Mucosa of rectum (tissue), 2 donors: ENCODE data around the gene PNRC2.
"Not testable (repeated sequence)": the region's sequence is repeated elsewhere in the genome, so short reads cannot be mapped to it uniquely, and the experiment has no call there.

Experiments used
- H3K27ac ChIP-seq, 2 donors: one replicate each; pipeline ENCODE4 v1.7.0; 2013; ENCODE audit warnings: inconsistent platforms in 2 of 2, low read depth in 2 of 2, low read length in 2 of 2
- H3K27me3 ChIP-seq, 2 donors: one replicate each; pipeline ENCODE4 v1.7.0; 2013; ENCODE audit warnings: low read length in 2 of 2; ENCODE audit not compliant: control insufficient read depth in 2 of 2, insufficient read depth in 2 of 2
- H3K36me3 ChIP-seq, 2 donors: one replicate each; pipeline ENCODE4 v1.7.0; 2013; ENCODE audit warnings: low read length in 2 of 2; ENCODE audit not compliant: control insufficient read depth in 2 of 2, insufficient read depth in 2 of 2
- H3K4me1 ChIP-seq, 2 donors: one replicate each; pipeline ENCODE4 v1.7.0; 2013; ENCODE audit warnings: low read length in 2 of 2, mild to moderate bottlenecking in 1 of 2; ENCODE audit not compliant: control insufficient read depth in 2 of 2, insufficient read depth in 2 of 2
- H3K4me3 ChIP-seq, 2 donors: one replicate each; pipeline ENCODE4 v1.7.0; 2013; ENCODE audit warnings: low read length in 2 of 2
- H3K9ac ChIP-seq, 2 donors: one replicate each; pipeline ENCODE4 v1.7.0; 2013; ENCODE audit warnings: low read length in 2 of 2, low read depth in 1 of 2, mild to moderate bottlenecking in 1 of 2
- H3K9me3 ChIP-seq, 2 donors: one replicate each; pipeline ENCODE4 v1.7.0; 2013; ENCODE audit warnings: low read length in 2 of 2; ENCODE audit not compliant: control insufficient read depth in 2 of 2
- donor health status: healthy.
- donor health status: Normal muscosa, but diverticular disease.

The PNRC2 gene

DNA sequence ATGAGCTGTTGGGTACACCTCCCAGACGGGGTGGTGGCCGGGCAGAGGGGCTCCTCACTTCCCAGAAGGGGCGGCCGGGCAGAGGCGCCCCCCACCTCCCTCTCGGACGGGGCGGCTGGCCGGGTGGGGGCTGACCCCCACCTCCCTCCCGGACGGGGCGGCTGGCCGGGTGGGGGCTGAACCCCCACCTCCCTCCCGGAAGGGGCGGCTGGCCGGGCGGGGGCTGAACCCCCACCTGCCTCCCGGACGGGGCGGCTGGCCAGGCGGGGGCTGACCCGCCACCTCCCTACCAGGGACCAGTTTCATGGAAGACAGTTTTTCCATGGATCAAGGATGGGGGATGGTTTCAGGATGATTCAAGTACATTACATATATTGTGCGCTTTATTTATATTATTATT lies 27.4 kb downstream of the PNRC2 start:
- H3K9me3 ChIP-seq, H3K36me3 ChIP-seq, H3K4me1 ChIP-seq, H3K9ac ChIP-seq, H3K27me3 ChIP-seq, H3K4me3 ChIP-seq, H3K27ac ChIP-seq: not testable (repeated sequence)

DNA sequence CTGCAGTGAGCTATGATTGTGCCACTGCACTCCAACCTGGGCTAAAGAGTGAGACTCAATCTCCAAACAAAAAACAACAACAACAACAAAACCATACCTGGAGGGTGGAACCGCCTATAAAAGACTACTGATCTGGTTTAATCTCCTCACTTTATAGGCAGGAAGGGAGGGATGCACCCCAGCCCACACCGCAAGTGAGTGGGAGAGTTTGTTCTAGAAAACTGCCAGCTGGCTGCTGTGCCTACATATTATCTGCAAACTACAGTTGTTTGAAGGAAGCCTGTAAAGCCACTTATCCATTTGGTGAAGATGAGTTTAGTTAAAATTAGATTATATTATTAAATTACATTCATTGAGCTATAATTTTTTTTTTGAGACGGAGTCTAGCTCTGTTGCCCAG lies 29.6 kb downstream of the PNRC2 start:
- H3K9ac ChIP-seq: no peak overlapping the region
- H3K27ac ChIP-seq: no peak overlapping the region
- H3K4me1 ChIP-seq: peaks cover 0 to 2% of the 10 kb centered on the region in 2 donors
- no peak overlapping the region for H3K4me3 ChIP-seq
- no peaks in the 10 kb centered on the region for H3K9me3 ChIP-seq
- H3K36me3 ChIP-seq: no peaks in the 10 kb centered on the region
- no peaks in the 10 kb centered on the region for H3K27me3 ChIP-seq

DNA sequence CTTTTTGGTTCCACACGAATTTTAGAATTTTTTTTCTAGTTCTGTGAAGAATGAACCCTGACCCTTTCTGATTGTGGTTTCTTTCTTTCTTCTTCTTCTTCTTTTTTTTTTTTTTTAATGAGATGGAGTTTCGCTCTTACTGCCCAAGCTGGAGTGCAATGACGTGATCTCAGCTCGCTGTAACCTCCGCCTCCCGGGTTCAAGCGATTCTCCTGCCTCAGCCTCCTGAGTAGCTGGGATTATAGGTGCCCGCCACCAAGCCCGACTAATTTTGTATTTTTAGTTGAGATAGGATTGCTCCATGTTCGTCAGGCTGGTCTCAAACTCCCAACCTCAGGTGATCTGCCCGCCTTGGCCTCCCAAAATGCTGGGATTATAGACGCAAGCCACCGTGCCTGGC lies 32.4 kb downstream of the PNRC2 start:
- not testable (repeated sequence) for H3K27ac ChIP-seq, H3K4me3 ChIP-seq, H3K9ac ChIP-seq, H3K4me1 ChIP-seq, H3K27me3 ChIP-seq, H3K36me3 ChIP-seq, H3K9me3 ChIP-seq

DNA sequence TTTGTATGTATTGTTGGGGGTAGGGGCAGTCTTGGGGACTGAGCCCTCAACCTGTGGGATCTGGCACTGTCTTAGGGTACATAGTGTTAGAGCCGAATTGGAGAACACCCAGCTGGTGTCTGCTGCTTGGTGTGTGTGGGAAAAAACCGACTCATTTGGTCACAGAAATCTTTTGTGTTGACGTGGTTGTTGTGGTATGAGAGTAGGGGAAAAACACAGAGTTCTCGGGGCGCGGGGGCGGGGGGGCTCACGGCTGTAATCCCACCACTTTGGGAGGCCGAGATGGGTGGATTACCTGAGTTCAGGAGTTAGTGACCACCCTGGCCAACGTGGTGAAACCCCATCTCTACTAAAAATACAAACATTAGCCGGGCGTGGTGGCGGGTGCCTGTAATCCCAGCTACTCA lies 35.8 kb downstream of the PNRC2 start:
- Histone ChIP-seq H3K27ac (no peak overlapping the region), H3K4me1 (no peaks in the 10 kb centered on the region), H3K9me3 (no peaks in the 10 kb centered on the region), H3K4me3 (no peak overlapping the region), H3K9ac (no peak overlapping the region), H3K27me3 (no peaks in the 10 kb centered on the region), H3K36me3 (no peaks in the 10 kb centered on the region)

DNA sequence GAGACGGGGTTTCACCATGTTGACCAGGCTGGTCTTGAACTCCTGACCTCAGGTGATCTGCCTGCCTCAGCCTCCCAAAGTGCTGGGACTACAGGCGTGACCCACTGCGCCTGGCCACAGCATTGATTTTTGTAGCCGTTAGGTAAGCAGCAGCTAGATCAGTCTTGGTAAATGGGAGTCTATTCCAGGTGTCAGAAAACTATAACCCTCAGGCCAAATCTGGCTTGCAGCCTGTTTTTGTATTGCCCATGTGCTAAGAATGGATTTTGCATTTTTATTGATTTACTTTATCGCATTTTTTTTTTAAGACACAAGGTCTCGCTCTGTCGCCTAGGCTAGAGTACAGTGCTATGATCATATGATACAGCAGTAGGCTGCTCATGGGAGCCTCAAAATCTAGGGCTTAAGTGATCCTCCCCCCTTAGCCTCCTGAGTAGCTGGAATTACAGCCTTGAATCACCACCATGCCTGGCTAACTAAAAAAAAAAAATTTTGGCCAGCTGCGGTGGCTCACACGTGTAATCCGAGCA lies 37.1 kb downstream of the PNRC2 start:
- H3K9me3 ChIP-seq: no peaks in the 10 kb centered on the region
- H3K4me3 ChIP-seq: no peak overlapping the region
- H3K4me1 ChIP-seq: peaks cover 0 to 3% of the 10 kb centered on the region in 2 donors
- H3K9ac ChIP-seq: no peak overlapping the region
- H3K36me3 ChIP-seq: no peaks in the 10 kb centered on the region
- H3K27me3 ChIP-seq: no peaks in the 10 kb centered on the region
- no peak overlapping the region for H3K27ac ChIP-seq

DNA sequence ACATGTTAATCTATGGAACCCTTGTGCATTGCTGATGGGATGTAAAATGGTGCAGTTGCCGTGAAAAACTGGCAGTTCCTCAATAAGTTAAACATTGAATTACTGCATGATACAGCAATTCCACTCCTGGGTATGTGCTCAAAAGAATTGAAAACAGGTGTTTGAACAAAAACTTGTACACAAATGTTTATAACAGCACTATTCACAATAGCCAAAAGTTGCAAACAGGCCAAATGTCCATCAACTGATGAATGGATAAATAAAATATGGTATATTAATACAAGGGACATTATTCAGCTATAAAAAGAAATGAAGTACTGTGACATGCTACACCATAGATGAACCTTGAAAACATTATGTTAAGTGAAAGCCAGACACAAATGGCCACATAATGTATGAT lies 38.2 kb downstream of the PNRC2 start:
- Histone ChIP-seq H3K9me3 (no peaks in the 10 kb centered on the region), H3K27ac (no peak overlapping the region), H3K4me3 (no peak overlapping the region), H3K27me3 (no peaks in the 10 kb centered on the region), H3K4me1 (peaks cover 0 to 4% of the 10 kb centered on the region in 2 donors), H3K36me3 (no peaks in the 10 kb centered on the region), H3K9ac (no peak overlapping the region)

DNA sequence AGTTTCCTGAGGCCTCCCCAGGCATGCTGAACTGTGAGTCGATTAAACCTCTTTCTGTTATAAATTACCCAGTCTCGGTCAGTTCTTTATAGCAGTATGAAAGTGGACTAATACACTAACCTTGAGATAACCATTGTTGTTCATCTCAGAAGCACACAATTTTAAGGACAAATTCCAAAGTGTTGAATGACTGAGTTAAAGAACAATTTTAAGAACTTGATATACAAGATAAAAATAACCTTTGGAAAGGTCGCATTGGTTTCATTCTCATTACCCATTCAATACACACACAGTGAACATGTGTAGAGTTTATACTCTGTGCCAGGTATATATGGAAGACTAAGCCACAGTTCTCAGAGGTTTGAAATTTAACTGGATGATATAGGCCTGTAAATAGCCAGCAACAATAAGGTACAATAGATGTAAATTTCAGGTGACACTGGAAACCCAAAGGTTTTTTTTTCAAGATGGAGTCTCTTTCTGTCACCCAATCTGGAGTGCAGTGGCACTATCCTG lies 39.6 kb downstream of the PNRC2 start:
- Histone ChIP-seq H3K36me3 (no peaks in the 10 kb centered on the region), H3K27me3 (no peaks in the 10 kb centered on the region), H3K4me1 (peaks cover 0 to 6% of the 10 kb centered on the region in 2 donors), H3K9ac (no peak overlapping the region), H3K4me3 (no peak overlapping the region), H3K27ac (no peak overlapping the region), H3K9me3 (no peaks in the 10 kb centered on the region)

DNA sequence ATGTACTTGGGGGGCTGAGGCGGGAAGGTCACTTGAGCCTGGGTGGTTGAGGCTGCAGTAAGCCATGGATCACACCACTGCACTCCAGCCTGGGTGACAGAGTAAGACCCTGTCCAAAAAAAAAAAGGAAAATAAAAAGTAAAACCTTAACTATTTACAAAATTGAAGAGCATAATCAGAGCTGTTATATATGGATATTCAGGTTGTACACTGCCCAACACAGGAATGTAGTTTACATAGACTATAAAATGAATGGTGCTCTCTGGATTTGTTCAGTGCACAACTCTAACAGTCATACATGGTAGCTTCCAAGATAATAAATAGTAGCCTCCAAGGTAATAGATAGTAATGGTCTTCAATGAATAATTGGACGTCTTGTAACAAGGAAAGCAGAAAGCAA lies 43.1 kb downstream of the PNRC2 start:
- Histone ChIP-seq H3K4me3 (no peak overlapping the region), H3K27ac (no peak overlapping the region), H3K9me3 (no peaks in the 10 kb centered on the region), H3K27me3 (no peaks in the 10 kb centered on the region), H3K4me1 (peaks cover 0 to 6% of the 10 kb centered on the region in 2 donors), H3K9ac (no peak overlapping the region), H3K36me3 (no peaks in the 10 kb centered on the region)

DNA sequence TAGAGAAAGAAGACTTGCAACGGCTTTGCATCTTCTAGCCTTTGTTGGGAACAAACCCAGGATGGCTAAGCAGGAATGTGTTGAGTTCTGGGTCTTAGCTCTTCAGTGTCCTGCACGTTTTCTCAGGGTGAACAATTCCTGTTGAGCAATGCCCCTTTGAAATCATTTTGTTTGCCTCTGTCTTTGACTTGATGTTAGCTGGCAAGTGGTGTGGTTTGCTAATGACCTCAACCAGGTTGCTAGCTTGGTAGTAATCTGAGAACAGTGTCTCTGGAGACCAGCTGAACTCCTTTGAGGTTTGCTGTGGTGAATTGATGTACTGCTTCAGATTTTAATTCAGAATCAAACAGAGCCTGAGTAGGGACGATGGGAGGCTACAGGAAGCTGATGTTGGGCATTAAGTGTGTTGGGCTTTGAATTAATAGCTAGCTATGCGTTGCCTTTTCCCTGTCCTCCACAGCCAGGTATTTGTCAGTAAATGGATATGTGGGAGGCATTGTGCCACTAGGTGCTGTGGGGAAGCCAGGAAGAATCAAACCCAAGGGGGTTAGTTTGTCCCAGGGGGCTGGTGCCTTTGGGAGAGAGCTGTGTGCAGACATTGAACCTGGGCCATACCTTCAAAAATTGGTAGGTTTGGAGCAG lies 43.8 kb downstream of the PNRC2 start:
- no peak overlapping the region for H3K9ac ChIP-seq
- peaks cover 0 to 6% of the 10 kb centered on the region in 2 donors for H3K4me1 ChIP-seq
- H3K27ac ChIP-seq: no peak overlapping the region
- no peaks in the 10 kb centered on the region for H3K27me3 ChIP-seq
- no peak overlapping the region for H3K4me3 ChIP-seq
- H3K9me3 ChIP-seq: no peaks in the 10 kb centered on the region
- no peaks in the 10 kb centered on the region for H3K36me3 ChIP-seq

DNA sequence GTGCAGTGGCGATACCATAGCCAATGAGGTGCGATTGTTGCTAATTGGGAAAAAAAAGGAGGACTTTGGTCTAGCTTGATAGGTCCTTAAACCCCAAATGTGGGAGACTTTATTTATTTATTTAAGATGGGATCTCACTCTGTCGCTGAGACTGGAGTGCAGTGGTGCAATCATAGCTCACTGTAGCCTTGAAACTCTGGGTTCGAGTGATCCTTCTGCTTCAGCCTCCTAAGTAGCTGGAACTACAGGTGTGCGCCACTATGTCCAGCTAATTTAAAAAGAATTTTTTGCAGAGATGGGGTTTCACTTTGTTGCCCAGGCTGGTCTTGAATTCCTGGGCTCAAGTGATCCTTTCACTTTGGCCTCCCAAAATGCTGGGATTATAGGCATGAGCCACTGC lies 44.5 kb downstream of the PNRC2 start:
- Histone ChIP-seq H3K27ac (no peak overlapping the region), H3K36me3 (no peaks in the 10 kb centered on the region), H3K9ac (no peak overlapping the region), H3K27me3 (no peaks in the 10 kb centered on the region), H3K9me3 (no peaks in the 10 kb centered on the region), H3K4me3 (no peak overlapping the region), H3K4me1 (peaks cover 0 to 6% of the 10 kb centered on the region in 2 donors)
